Testis (tissue), 3 donors: Measurements from ENCODE around the gene SCMH1. TPM values are rescaled to one million over a fixed set of nuclear protein-coding genes. Genes with fewer than 3 reads are reported as not detected.

Source experiments
- DNase-seq: peaks from one replicate; pipeline ENCODE4 v3.0.0-alpha.2; 2019
- H3K27ac ChIP-seq, 2 donors: fragments of 200-600 bp; sonication (generic); one replicate each; pipeline ENCODE4 v1.5.1; 2019
- H3K27me3 ChIP-seq: fragments of 200-600 bp; sonication (generic); one replicate; pipeline ENCODE4 v1.5.1; 2019
- H3K36me3 ChIP-seq: fragments of 200-600 bp; sonication (generic); one replicate; pipeline ENCODE4 v1.5.1; 2017; ENCODE audit warnings: low read depth; ENCODE audit errors: missing control alignments
- H3K4me1 ChIP-seq: fragments of 200-600 bp; sonication (generic); one replicate; pipeline ENCODE4 v1.5.1; 2019
- H3K4me3 ChIP-seq, 2 donors: fragments of 200-600 bp; sonication (generic); one replicate each; pipeline ENCODE4 v1.5.1; 2017 to 2019
- H3K9me3 ChIP-seq: fragments of 200-600 bp; sonication (generic); one replicate; pipeline ENCODE4 v1.5.1; 2017
- CTCF ChIP-seq, 3 experiments: fragments of 450-650 bp in 2 of 3; fragments of 200-600 bp in 1 of 3; sonication (generic) in 1 of 3; IDR thresholded peaks; one replicate each; pipeline ENCODE4 v1.5.1; 2016 to 2019; ENCODE audit warnings: antibody characterized with exemption in 3 of 3, mild to moderate bottlenecking in 2 of 3, moderate library complexity in 1 of 3
- POLR2A ChIP-seq: fragments of 450-650 bp; IDR thresholded peaks from one replicate; pipeline ENCODE4 v1.6.1; 2017; ENCODE audit warnings: antibody characterized with exemption, mild to moderate bottlenecking, moderate library complexity
- WGBS, 2 donors: methylation state at CpG; one replicate each; pipeline ENCODE4 v1.1.5; 2018; 5-methylcytosine and 5-hydroxymethylcytosine counted together
- intact Hi-C: fragments of 100-400 bp; cut with DNase I; formaldehyde crosslinking; loops from one replicate; pipeline ENCODE4 v1.15.1; 2023; ENCODE audit warnings: low total_unique reads
- polyA plus RNA-seq: library from polyadenylated mRNA; stranded (reverse); fragments of 350-450 nt; fragmentation: Illumina TruSeq; extraction: RNeasy Lipid Tissue Mini Kit (QIAGEN cat#74804); gene quantifications from one replicate; pipeline ENCODE4 v1.2.3, GENCODE V29; 2014; ENCODE audit warnings: low read depth, low replicate concordance; ENCODE audit not compliant: insufficient read depth
- total RNA-seq, 2 donors: library from RNA; depleted of rRNA; stranded (reverse); fragments of >200 nt; gene quantifications; one replicate each; pipeline ENCODE4 v1.2.3, GENCODE V29; 2016

Gene SCMH1
- total and polyA plus RNA-seq, 3 donors from 2014 or later, result 60.8 to 79.7 (median 79.0) TPM

DNA sequence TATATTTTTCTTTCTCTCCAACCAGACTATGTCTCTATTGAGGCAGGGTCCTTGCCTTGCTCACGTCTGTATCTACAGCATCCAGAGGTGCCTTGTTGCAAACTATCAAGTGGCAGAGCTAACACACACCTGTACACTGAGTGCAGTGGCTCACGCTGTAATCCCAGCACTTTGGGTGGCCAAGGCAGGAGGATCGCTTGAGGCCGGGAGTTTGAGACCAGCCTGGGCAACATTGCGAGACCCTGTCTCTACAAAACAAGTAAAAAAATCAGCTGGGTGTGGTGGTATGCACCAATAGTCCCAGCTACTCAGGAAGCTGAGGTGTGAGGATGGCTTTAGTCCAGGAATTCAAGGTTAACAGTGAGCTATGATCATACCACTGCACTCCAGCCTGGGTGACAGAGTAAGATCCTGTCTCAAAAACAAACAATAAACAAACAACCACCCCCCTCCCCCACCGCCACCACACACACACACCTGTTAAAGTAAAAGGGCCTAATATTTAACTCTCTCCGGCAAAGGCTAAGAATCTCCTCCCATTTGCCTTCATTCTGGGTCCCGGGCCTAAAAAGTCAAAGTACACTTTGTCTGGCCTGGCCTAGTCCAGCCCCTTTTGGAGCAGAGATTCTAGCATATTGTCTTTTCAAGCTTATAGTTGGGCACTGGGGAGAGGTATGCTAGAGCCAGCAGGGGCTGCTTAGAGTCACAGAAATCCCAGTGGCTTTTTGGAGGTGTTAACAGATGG is 211.1 kb downstream of the SCMH1 start:
- Histone ChIP-seq H3K4me1 (no peaks in the 10 kb centered on the region), H3K27me3 (no peaks in the 10 kb centered on the region), H3K9me3 (no peaks in the 10 kb centered on the region), H3K4me3 (no peak overlapping the region), H3K27ac (no peak overlapping the region), H3K36me3 (no peaks in the 10 kb centered on the region)
- WGBS, 2 donors, result 89 to 94% methylated on average over 8 of the region's 8 CpGs
- DNase-seq, result no peak
- TF ChIP-seq CTCF (IDR thresholded peaks at IDR 0.05), result no peak
- intact Hi-C loops, result no loop called here

DNA sequence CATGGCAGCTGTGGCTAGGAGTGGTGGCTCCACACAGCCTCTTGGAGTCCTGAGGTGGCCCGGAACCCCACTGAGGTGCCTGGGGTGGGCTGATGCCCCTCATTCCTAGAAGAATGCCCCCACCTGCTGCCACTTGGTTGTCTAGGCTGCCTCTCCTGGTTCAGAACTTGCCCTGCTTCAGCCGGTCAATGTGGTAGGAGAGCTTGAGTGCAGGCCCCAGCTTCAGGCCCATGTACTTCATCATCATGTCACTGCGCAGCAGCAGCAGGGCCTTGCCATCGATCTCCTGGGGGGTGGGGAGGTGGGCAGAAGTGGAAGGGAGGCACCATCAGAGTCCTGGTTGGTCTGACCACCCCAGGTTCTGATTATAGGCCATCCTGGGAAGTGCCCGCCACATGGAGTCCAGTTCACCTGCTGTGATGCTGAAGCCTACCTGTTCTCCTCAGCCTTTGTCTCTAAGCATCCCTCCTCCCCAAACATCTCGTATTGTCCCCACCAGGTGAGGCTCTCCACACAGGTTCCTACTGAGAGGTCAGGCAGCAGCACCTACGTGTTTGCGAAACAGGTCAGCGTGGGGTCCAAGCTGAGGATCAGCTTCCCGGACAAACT is 214.0 kb downstream of the SCMH1 start:
- Histone ChIP-seq H3K36me3 (no peaks in the 10 kb centered on the region), H3K9me3 (no peaks in the 10 kb centered on the region), H3K27me3 (no peaks in the 10 kb centered on the region), H3K27ac (no peak overlapping the region), H3K4me3 (no peak overlapping the region), H3K4me1 (no peaks in the 10 kb centered on the region)
- DNase-seq, result no peak
- WGBS, 2 donors, result 97 to 98% methylated on average over 9 to 10 of the region's 10 CpGs
- intact Hi-C loops, result no loop called here
- TF ChIP-seq CTCF (IDR thresholded peaks at IDR 0.05), result no peak
- no peak for TF ChIP-seq POLR2A

DNA sequence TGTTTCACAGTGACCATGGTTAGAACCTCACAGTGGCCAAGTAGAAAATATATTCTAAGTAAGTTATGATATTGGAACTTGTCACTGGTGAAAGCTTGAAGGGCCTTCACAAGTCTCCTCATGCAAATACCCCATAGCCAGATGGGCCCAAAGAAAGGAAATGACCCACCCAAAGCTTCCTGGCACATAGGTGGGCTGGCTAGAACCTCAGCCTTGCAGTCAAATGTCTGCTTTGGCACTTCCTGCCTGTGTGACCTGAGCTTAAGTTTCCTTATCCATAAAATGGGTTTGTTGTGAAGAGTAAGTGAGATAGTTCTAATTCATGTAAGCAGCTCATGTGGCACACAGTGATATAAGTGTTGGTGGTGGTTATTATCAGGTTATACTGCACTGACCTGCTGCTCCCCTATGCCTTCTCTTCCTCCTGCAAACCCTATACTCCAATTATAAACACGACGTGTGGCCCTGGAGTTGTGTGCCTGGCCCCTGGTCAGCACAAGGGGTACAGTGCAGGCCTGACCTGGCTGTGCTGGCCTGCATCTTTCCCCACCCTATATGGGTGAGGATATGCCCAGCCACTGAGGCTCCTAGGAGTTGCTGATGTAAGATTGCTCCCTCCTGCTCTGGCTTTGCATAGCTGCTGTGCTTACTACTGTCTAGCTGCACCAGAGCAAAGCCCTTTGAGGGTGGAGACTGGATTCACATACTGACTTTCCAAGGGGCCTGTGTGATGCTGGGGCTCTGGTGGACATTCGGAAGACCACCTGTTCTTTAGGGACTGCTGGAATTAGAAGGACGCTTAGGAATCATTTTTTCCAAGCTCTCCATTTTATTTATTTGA is 215.9 kb downstream of the SCMH1 start:
- Histone ChIP-seq H3K27ac (no peak overlapping the region), H3K4me3 (no peak overlapping the region), H3K9me3 (no peaks in the 10 kb centered on the region), H3K36me3 (no peaks in the 10 kb centered on the region), H3K27me3 (no peaks in the 10 kb centered on the region), H3K4me1 (peaks cover 5% of the 10 kb centered on the region)
- intact Hi-C loops, result no loop called here
- 89 to 97% methylated on average over 4 of the region's 4 CpGs for WGBS, 2 donors
- no peak for DNase-seq
- TF ChIP-seq CTCF (IDR thresholded peaks at IDR 0.05), result no peak
- TF ChIP-seq POLR2A, result no peak

DNA sequence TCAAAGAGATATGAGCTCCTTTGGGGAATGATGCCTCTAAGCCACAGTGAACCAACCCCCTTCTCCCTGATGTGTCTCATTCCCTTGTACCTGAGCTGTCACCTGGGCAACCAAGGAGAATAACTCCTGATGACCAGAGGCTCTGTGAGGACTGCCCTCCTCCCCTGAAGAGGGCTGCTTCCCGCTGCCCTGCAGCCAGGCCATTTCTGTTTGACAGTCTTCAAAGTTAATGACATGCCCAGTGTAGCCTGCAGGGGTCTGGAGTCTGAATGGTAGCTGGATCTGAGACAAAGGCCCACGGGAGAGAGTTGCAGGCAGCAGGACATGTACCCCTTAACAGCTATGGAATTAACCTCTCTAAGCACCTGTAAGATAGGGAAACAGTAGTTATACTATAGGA is 217.2 kb downstream of the SCMH1 start:
- Histone ChIP-seq H3K36me3 (no peaks in the 10 kb centered on the region), H3K4me1 (peaks cover 5% of the 10 kb centered on the region), H3K4me3 (no peak overlapping the region), H3K27ac (no peak overlapping the region), H3K9me3 (no peaks in the 10 kb centered on the region), H3K27me3 (no peaks in the 10 kb centered on the region)
- intact Hi-C loops, result no loop called here
- TF ChIP-seq POLR2A (no peak), CTCF (IDR thresholded peaks at IDR 0.05) (no peak)
- WGBS, 2 donors, result 67 to 92% methylated on average over 2 of the region's 2 CpGs
- no peak for DNase-seq
